Gastroesophageal sphincter (tissue), 4 donors: Measurements from ENCODE around the gene IL17RD. TPM values are rescaled to one million over a fixed set of nuclear protein-coding genes. Genes with fewer than 3 reads are reported as not detected.

ENCODE experiments used
- ATAC-seq: fragments of 150-250 bp; one replicate; pipeline ENCODE4 v1.9.1; 2016; ENCODE audit warnings: mild to moderate bottlenecking, moderate library complexity
- H3K27ac ChIP-seq, 4 donors: fragments of 200-600 bp; sonication (generic) in 3 of 4; 1 replicate in 3 of 4; 2 replicates in 1 of 4; pipeline ENCODE4 v1.5.1; 2016 to 2019
- H3K27me3 ChIP-seq: fragments of 200-600 bp; sonication (generic); one replicate; pipeline ENCODE4 v1.5.1; 2019
- H3K36me3 ChIP-seq, 2 donors: fragments of 200-600 bp; sonication (generic); one replicate each; pipeline ENCODE4 v1.5.1; 2019; ENCODE audit warnings: control low read depth in 1 of 2
- H3K4me1 ChIP-seq, 3 donors: fragments of 200-600 bp; sonication (generic); 1 replicate in 2 of 3; 2 replicates in 1 of 3; pipeline ENCODE4 v1.5.1; 2016 to 2019; ENCODE audit warnings: control low read depth in 2 of 3
- H3K4me3 ChIP-seq, 2 donors: fragments of 200-600 bp; sonication (generic); one replicate each; pipeline ENCODE4 v1.5.1; 2019; ENCODE audit warnings: mild to moderate bottlenecking in 1 of 2, moderate library complexity in 1 of 2
- H3K9me3 ChIP-seq, 3 donors: fragments of 200-600 bp; sonication (generic); one replicate each; pipeline ENCODE4 v1.5.1; 2017 to 2019; ENCODE audit warnings: control low read depth in 2 of 3
- CTCF ChIP-seq, 4 experiments: fragments of 200-600 bp in 2 of 4; fragments of 450-650 bp in 2 of 4; sonication (generic) in 1 of 4; IDR thresholded peaks; one replicate each; pipeline ENCODE4 v1.5.1; 2017 to 2019; ENCODE audit warnings: antibody characterized with exemption in 4 of 4, mild to moderate bottlenecking in 2 of 4, moderate library complexity in 2 of 4
- EP300 ChIP-seq: sonication (generic); formaldehyde crosslinking; IDR thresholded peaks from one replicate; pipeline ENCODE4 v1.6.1; 2017; ENCODE audit warnings: antibody characterized with exemption, mild to moderate bottlenecking
- POLR2A ChIP-seq, 2 donors: fragments of 450-650 bp; IDR thresholded peaks; one replicate each; pipeline ENCODE4 v1.6.1; 2017; ENCODE audit warnings: antibody characterized with exemption in 2 of 2, mild to moderate bottlenecking in 2 of 2, moderate library complexity in 1 of 2
- POLR2AphosphoS5 ChIP-seq: sonication (generic); formaldehyde crosslinking; IDR thresholded peaks from one replicate; pipeline ENCODE4 v1.6.1; 2017; ENCODE audit warnings: antibody characterized with exemption
- WGBS, 2 donors: methylation state at CpG; one replicate each; pipeline ENCODE4 v1.1.5; 2018; ENCODE audit warnings: low coverage in 1 of 2; 5-methylcytosine and 5-hydroxymethylcytosine counted together
- total RNA-seq, 4 donors: library from RNA; depleted of rRNA; stranded (reverse); fragments of >200 nt; gene quantifications; one replicate each; pipeline ENCODE4 v1.1.0, GENCODE V29; 2016

The IL17RD gene
- total RNA-seq, 4 donors from 2014 or later, result 4.5 to 15.9 (median 8.7) TPM

- ATAC-seq, result no peak
- Histone ChIP-seq H3K4me3 (no peak overlapping the region), H3K4me1 (no peaks in the 10 kb centered on the region), H3K9me3 (no peaks in the 10 kb centered on the region), H3K27me3 (no peaks in the 10 kb centered on the region), H3K36me3 (peaks cover 0 to 33% of the 10 kb centered on the region in 2 donors), H3K27ac (no peak overlapping the region)
- TF ChIP-seq EP300, result no peak
- 67 to 81% methylated on average over 1 to 9 of the region's 14 CpGs for WGBS, 2 donors
Observed at GRCh38 chr3:57110798-57111197, 54.4 kb downstream of the IL17RD start.

GRCh38 chr3:57110214-57110613 is 54.9 kb downstream of the IL17RD start:
- 79 to 87% methylated on average over 3 to 4 of the region's 4 CpGs for WGBS, 2 donors
- ATAC-seq, result no peak
- Histone ChIP-seq H3K9me3 (no peaks in the 10 kb centered on the region), H3K36me3 (peaks cover 0 to 37% of the 10 kb centered on the region in 2 donors), H3K4me1 (no peaks in the 10 kb centered on the region), H3K27me3 (no peaks in the 10 kb centered on the region), H3K4me3 (no peak overlapping the region), H3K27ac (no peak overlapping the region)
- TF ChIP-seq EP300 (no peak), POLR2A (IDR thresholded peaks at IDR 0.05) (no peak), CTCF (IDR thresholded peaks at IDR 0.05) (no peak), POLR2AphosphoS5 (no peak)

- Histone ChIP-seq H3K4me1 (no peaks in the 10 kb centered on the region), H3K36me3 (peaks cover 0 to 41% of the 10 kb centered on the region in 2 donors), H3K4me3 (no peak overlapping the region), H3K27ac (no peak overlapping the region), H3K27me3 (no peaks in the 10 kb centered on the region), H3K9me3 (no peaks in the 10 kb centered on the region)
- 88 to 93% methylated on average over 6 to 10 of the region's 15 CpGs for WGBS, 2 donors
- no peak for TF ChIP-seq EP300
- no peak for ATAC-seq
Observed at GRCh38 chr3:57109437-57110199, 55.5 kb downstream of the IL17RD start.

- whole genome bisulfite sequencing, 2 donors, result 97 to 100% methylated on average over 1 to 5 of the region's 8 CpGs
Observed at GRCh38 chr3:57108684-57109083, 56.5 kb downstream of the IL17RD start.

GRCh38 chr3:57105585-57105984 is 59.6 kb downstream of the IL17RD start:
- Histone ChIP-seq H3K4me1 (no peaks in the 10 kb centered on the region), H3K9me3 (no peaks in the 10 kb centered on the region), H3K27me3 (no peaks in the 10 kb centered on the region), H3K27ac (no peak overlapping the region), H3K4me3 (no peak overlapping the region), H3K36me3 (peaks cover 0 to 30% of the 10 kb centered on the region in 2 donors)
- no peak for ATAC-seq
- TF ChIP-seq EP300 (no peak), POLR2AphosphoS5 (no peak), POLR2A (IDR thresholded peaks at IDR 0.05) (no peak), CTCF (IDR thresholded peaks at IDR 0.05) (no peak)
- WGBS, 2 donors, result 92 to 96% methylated on average over 3 to 8 of the region's 9 CpGs

More at GRCh38 chr3:57108684-57109083, 56.5 kb downstream of the IL17RD start:
- H3K4me1 ChIP-seq, result no peaks in the 10 kb centered on the region
- no peak for ATAC-seq
- TF ChIP-seq EP300, result no peak
- no peak for TF ChIP-seq CTCF (IDR thresholded peaks at IDR 0.05)
- no peak for TF ChIP-seq POLR2A (IDR thresholded peaks at IDR 0.05)
- TF ChIP-seq POLR2AphosphoS5, result no peak
- peaks cover 0 to 34% of the 10 kb centered on the region in 2 donors for H3K36me3 ChIP-seq
- no peaks in the 10 kb centered on the region for H3K27me3 ChIP-seq
- H3K4me3 ChIP-seq, result no peak overlapping the region
- H3K9me3 ChIP-seq, result no peaks in the 10 kb centered on the region
- no peak overlapping the region for H3K27ac ChIP-seq
